SK-N-SH (cell line): ENCODE results near the gene TMC1. TPM values are rescaled to one million over a fixed set of nuclear protein-coding genes. Genes with fewer than 3 reads are reported as not detected.

ENCODE experiments used
- CTCF ChIA-PET: fragments of 300-600, 350-600 bp; formaldehyde crosslinking; extraction: SDS; loops from one replicate; lab custom pipeline; 2021; lab: Yijun Ruan, JAX
- POLR2A ChIA-PET: fragments of 350-600 bp; sonication (Branson Sonifier 250); formaldehyde crosslinking; extraction: SDS; loops from one replicate; lab custom pipeline; 2020; ENCODE audit warnings: antibody characterized with exemption, inconsistent platforms; lab: Yijun Ruan, JAX
- DNase-seq: peaks from one replicate; pipeline ENCODE4 v3.0.0; 2012
- H2AFZ ChIP-seq: fragments of 200-600 bp; sonication (generic); 2 replicates; pipeline ENCODE4 v1.8.1; 2016; ENCODE audit warnings: antibody characterized with exemption, mild to moderate bottlenecking, low read depth
- H3F3A ChIP-seq: fragments of 200-600 bp; sonication (generic); replicated peaks from 2 replicates; pipeline ENCODE3; 2016; ENCODE audit warnings: antibody characterized with exemption, mild to moderate bottlenecking; ENCODE audit not compliant: insufficient read depth
- H3K27ac ChIP-seq, 2 experiments: fragments of 200-500 bp in 1 of 2; fragments of 200-600 bp in 1 of 2; sonication (Bioruptor generic) in 1 of 2; sonication (generic), shearing (Covaris generic) in 1 of 2; 2 replicates each; pipeline versions ENCODE4 v1.5.1 to v1.6.1; 2014 to 2016; ENCODE audit warnings: low read depth in 2 of 2, inconsistent platforms in 1 of 2, low read length in 1 of 2, mild to moderate bottlenecking in 1 of 2, mixed read lengths in 1 of 2
- H3K27me3 ChIP-seq: fragments of 200-600 bp; sonication (generic), shearing (Covaris generic); 2 replicates; pipeline ENCODE4 v1.6.1; 2016; ENCODE audit warnings: mixed run types; ENCODE audit not compliant: insufficient read depth
- H3K36me3 ChIP-seq, 2 experiments: fragments of 200-500 bp in 1 of 2; fragments of 200-600 bp in 1 of 2; sonication (Bioruptor generic) in 1 of 2; sonication (generic) in 1 of 2; replicated peaks in 1 of 2; 2 replicates each; pipeline versions ENCODE3 to v1.5.1; 2014 to 2016; ENCODE audit warnings: low read length in 1 of 2, mild to moderate bottlenecking in 1 of 2; ENCODE audit not compliant: insufficient read depth in 2 of 2, control insufficient read depth in 1 of 2
- H3K4me1 ChIP-seq, 2 experiments: fragments of 200-500 bp in 1 of 2; fragments of 200-600 bp in 1 of 2; sonication (Bioruptor generic) in 1 of 2; sonication (generic), shearing (Covaris generic) in 1 of 2; 2 replicates each; pipeline versions ENCODE4 v1.5.1 to v1.6.1; 2014 to 2016; ENCODE audit warnings: low read depth in 1 of 2, low read length in 1 of 2, mixed run types in 1 of 2; ENCODE audit not compliant: insufficient read depth in 2 of 2, control insufficient read depth in 1 of 2
- H3K4me2 ChIP-seq: fragments of 200-600 bp; sonication (generic), shearing (Covaris generic); 2 replicates; pipeline ENCODE4 v1.6.1; 2017; ENCODE audit warnings: mixed run types
- H3K4me3 ChIP-seq, 2 experiments: fragments of 200-500 bp in 1 of 2; fragments of 200-600 bp in 1 of 2; sonication (Bioruptor generic) in 1 of 2; sonication (generic), shearing (Covaris generic) in 1 of 2; 2 replicates each; pipeline versions ENCODE4 v1.5.1 to v1.8.1; 2014 to 2016; ENCODE audit warnings: low read depth in 2 of 2, inconsistent platforms in 1 of 2, low read length in 1 of 2, mild to moderate bottlenecking in 1 of 2, mixed read lengths in 1 of 2, moderate library complexity in 1 of 2
- H3K79me2 ChIP-seq: fragments of 200-600 bp; sonication (generic); 2 replicates; pipeline ENCODE4 v1.8.1; 2017; ENCODE audit warnings: mild to moderate bottlenecking; ENCODE audit not compliant: insufficient read depth
- H3K9ac ChIP-seq: fragments of 200-600 bp; sonication (generic); 2 replicates; pipeline ENCODE4 v1.6.1; 2017; ENCODE audit warnings: mixed run types
- H3K9me2 ChIP-seq: fragments of 200-600 bp; sonication (generic); 2 replicates; pipeline ENCODE4 v1.6.1; 2017; ENCODE audit warnings: mixed run types
- H3K9me3 ChIP-seq: fragments of 200-600 bp; sonication (generic); 2 replicates; pipeline ENCODE4 v1.6.1; 2017; ENCODE audit warnings: mixed run types, mild to moderate bottlenecking, moderate library complexity
- H4K20me1 ChIP-seq: fragments of 200-600 bp; sonication (generic); 2 replicates; pipeline ENCODE4 v1.6.1; 2017; ENCODE audit warnings: mild to moderate bottlenecking, mixed run types; ENCODE audit not compliant: insufficient read depth
- EZH2phosphoT487 ChIP-seq: fragments of 200-600 bp; sonication (generic); IDR thresholded peaks from 2 replicates; pipeline ENCODE4 v1.6.1; 2017; ENCODE audit warnings: low read depth, mixed run types, mild to moderate bottlenecking, antibody characterized with exemption, moderate library complexity, borderline replicate concordance
- FOXJ3 ChIP-seq: sonication (generic); formaldehyde crosslinking; IDR thresholded peaks from 2 replicates; pipeline ENCODE4 v1.5.1; 2020; ENCODE audit warnings: mild to moderate bottlenecking, missing genetic modification reagents
- IRF3 ChIP-seq: fragments of 150-350 bp; IDR thresholded peaks from 2 replicates; pipeline ENCODE4 v1.6.1; 2016; ENCODE audit warnings: mild to moderate bottlenecking, low read depth, low read length
- RAD21 ChIP-seq: IDR thresholded peaks from 2 replicates; pipeline ENCODE4 v1.6.1; 2012; ENCODE audit warnings: mild to moderate bottlenecking, low read length
- RCOR1 ChIP-seq: fragments of 150-350 bp; IDR thresholded peaks from 2 replicates; pipeline ENCODE4 v1.6.1; 2017; ENCODE audit warnings: antibody characterized with exemption, low read length
- REST ChIP-seq: IDR thresholded peaks from 2 replicates; pipeline ENCODE4 v1.6.1; 2012; ENCODE audit warnings: mild to moderate bottlenecking, low read depth, low read length, moderate library complexity
- RFX5 ChIP-seq: IDR thresholded peaks from 2 replicates; pipeline ENCODE4 v1.6.1; 2012; ENCODE audit warnings: mild to moderate bottlenecking, improper control_type of control experiment, low read length
- RXRA ChIP-seq: IDR thresholded peaks from 2 replicates; pipeline ENCODE4 v1.4.0; 2012; ENCODE audit warnings: low read depth, mild to moderate bottlenecking, borderline replicate concordance
- SIN3A ChIP-seq: IDR thresholded peaks from 2 replicates; pipeline ENCODE4 v1.6.1; 2012; ENCODE audit warnings: low read depth, mild to moderate bottlenecking, low read length, moderate library complexity, borderline replicate concordance
- USF1 ChIP-seq: IDR thresholded peaks from 2 replicates; pipeline ENCODE4 v1.4.0; 2012; ENCODE audit warnings: low read depth, borderline replicate concordance
- USF2 ChIP-seq: fragments of 150-350 bp; IDR thresholded peaks from 2 replicates; pipeline ENCODE4 v1.6.1; 2017; ENCODE audit warnings: antibody characterized with exemption, low read length, low read depth, borderline replicate concordance
- YY1 ChIP-seq: IDR thresholded peaks from 2 replicates; pipeline ENCODE4 v1.4.0; 2012; ENCODE audit warnings: low read depth, mild to moderate bottlenecking
- ZBTB33 ChIP-seq: IDR thresholded peaks from 2 replicates; pipeline ENCODE4 v1.4.0; 2012; ENCODE audit warnings: low read depth, borderline replicate concordance
- WGBS: methylation state at CpG from one replicate; pipeline ENCODE4 v1.1.6; 2017; ENCODE audit warnings: low lambda C conversion rate; 5-methylcytosine and 5-hydroxymethylcytosine counted together
- polyA plus RNA-seq, 3 experiments: library from polyadenylated mRNA; depleted of rRNA; stranded (reverse); fragments of >200 nt; gene quantifications; 2 replicates each; pipeline ENCODE4 v1.2.3, GENCODE V29; 2012

TMC1 gene
- polyA plus RNA-seq, 1 of the 3 experiments (the other 2 are of a cell fraction), result not detected

- Histone ChIP-seq H2AFZ (no peak overlapping the region), H3K9me3 (no peaks in the 10 kb centered on the region), H3K4me3 (no peak overlapping the region), H4K20me1 (no peaks in the 10 kb centered on the region), H3K27ac (no peak overlapping the region), H3F3A (no peaks in the 10 kb centered on the region), H3K27me3 (peaks cover 5% of the 10 kb centered on the region; the same call in 1 of the 2 replicates), H3K79me2 (no peaks in the 10 kb centered on the region), H3K4me2 (no peak overlapping the region), H3K36me3 (no peaks in the 10 kb centered on the region), H3K4me1 (no peaks in the 10 kb centered on the region), H3K9ac (no peak overlapping the region), H3K9me2 (no peaks in the 10 kb centered on the region)
- TF ChIP-seq REST, result no peak
- no peak for TF ChIP-seq YY1
- TF ChIP-seq ZBTB33, result no peak
- TF ChIP-seq RCOR1, result no peak
- CTCF ChIA-PET, result interaction anchor here (1.1 kb wide), 1 partner anchor 293 kb away, joined by 3 read pairs; no protein-coding TSS in a partner anchor
- POLR2A ChIA-PET, result no interaction called here
- WGBS, result 31% methylated on average over 2 of the region's 2 CpGs
- no peak for DNase-seq
Observed at GRCh38 chr9:72564479-72565281, 43.3 kb downstream of the TMC1 start.

- Histone ChIP-seq H4K20me1 (no peaks in the 10 kb centered on the region), H3K9me2 (no peaks in the 10 kb centered on the region), H2AFZ (no peak overlapping the region), H3F3A (no peaks in the 10 kb centered on the region), H3K4me2 (no peak overlapping the region), H3K36me3 (no peaks in the 10 kb centered on the region), H3K9me3 (no peaks in the 10 kb centered on the region), H3K4me1 (no peaks in the 10 kb centered on the region), H3K27me3 (peaks cover 5% of the 10 kb centered on the region; the same call in 1 of the 2 replicates), H3K4me3 (no peak overlapping the region), H3K79me2 (no peaks in the 10 kb centered on the region), H3K9ac (no peak overlapping the region), H3K27ac (no peak overlapping the region)
- POLR2A ChIA-PET, result no interaction called here
- DNase-seq, result no peak
- WGBS, result 47% methylated on average over 7 of the region's 7 CpGs
- CTCF ChIA-PET, result no interaction called here
- TF ChIP-seq IRF3 (no peak), EZH2phosphoT487 (no peak), RFX5 (no peak), RAD21 (no peak), ZBTB33 (no peak), FOXJ3 (CRISPR knock-in tag) (no peak), SIN3A (no peak), YY1 (no peak), USF1 (no peak), RXRA (no peak), USF2 (no peak)
Observed at GRCh38 chr9:72565535-72565934, 44.1 kb downstream of the TMC1 start.
